Measurements from ENCODE around the gene CTNNBL1.

DNA sequence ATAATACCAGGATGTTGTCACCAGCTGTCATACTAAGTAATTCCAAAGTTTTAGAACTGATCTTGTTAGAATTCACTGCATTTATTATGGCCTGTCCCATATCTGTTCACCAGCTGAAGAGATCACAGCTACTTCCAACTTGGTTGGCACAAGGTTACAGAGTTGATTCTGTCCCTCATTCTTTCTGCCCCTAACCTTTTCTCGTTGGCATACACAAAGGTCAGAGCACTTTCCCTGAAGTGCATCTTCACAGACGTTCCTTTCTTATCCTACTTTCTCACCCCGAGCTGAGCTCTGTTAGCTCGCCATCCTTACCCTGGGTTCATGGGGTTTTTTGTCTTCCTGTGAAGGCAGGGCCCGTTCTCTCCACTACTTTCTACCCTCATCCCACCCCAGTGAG, 143.1 kb downstream of the CTNNBL1 start:
- TF ChIP-seq POLR2A (IDR thresholded peaks at IDR 0.05; ENCODE audit: low read length), result no peak
- TF ChIP-seq GATA1 (IDR thresholded peaks at IDR 0.05; ENCODE audit: low read depth, low read length), result no peak

Measured in erythroblast (primary cell).